NCI-H2227 (cell line): ENCODE results near the gene FAM53B.
A peak's percentile ranks its signal among the peaks of the same experiment; 100 is the strongest.

Source experiments
- DNase-seq: peaks from one replicate; lab custom pipeline; 2025; ENCODE audit not compliant: unreplicated experiment; lab: John Stamatoyannopoulos, UW

The FAM53B gene

DNA sequence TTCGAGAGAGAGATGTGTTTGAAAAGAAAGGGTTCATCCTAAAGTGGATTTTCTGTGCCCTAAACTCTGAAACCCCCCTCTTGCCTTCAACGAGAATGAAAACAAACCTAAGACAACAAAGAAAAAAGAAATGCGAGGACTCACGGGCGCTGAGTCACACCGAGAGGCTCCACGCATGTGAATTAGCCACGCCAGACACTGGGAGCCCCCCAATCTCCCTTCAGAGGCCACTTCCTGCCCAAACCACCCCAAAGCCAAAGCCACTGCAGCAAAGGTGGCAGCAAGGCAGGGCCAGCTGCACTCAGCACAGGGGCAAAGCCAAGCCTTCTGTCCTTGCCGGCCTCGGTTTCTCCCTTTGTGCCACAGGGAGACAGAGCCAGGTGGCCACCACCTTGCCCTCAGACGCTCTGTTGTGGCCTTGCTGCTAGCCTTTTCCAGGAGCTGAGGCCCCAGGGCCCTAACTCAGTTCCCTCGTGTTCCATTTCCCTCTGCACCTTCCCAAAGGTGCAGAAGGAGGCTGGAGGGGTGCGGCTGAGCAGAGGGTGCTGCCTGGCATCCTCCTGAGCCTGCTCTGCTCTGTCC is 93.3 kb downstream of the FAM53B start:
- DNase-seq = no peak

DNA sequence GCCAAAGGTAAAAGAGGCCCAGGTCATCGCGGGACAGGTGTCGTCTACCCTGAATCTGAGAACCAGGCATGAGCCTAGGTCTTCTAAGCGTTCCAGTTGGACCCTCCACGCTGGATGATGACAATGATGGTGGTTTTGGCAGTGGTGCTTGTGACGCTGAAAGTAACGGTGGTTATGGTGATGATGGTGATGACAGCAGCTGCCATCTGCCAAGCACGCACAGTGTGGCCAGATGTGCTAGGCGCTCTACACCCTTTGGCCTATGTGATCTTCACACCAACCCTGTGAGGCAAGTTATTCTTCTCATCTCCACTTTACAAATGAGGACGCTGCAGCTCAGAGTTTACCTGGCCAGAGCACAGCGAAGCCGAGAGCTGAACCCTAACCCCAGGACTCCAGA is 93.9 kb downstream of the FAM53B start:
- DNase-seq = no peak

DNA sequence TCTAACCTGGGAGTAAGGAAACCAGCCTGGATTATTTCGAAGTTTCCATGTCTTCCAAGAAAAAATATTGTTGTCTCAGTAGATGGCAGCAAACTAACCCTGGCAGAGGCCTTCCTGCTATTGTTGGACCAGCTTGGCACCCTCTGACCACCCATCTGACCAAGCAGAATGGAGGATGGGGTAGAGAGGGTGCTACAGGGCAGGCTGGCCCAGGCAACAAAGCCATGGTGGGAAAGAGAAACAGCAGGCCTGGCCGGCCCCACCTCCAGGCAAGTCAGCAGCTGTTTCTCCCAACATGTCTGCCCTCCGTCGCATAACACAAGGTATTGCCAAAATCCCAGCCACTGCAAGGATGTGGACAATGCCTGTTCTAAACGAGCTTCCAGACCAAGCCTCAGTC is 95.0 kb downstream of the FAM53B start:
- DNase-seq = no peak

DNA sequence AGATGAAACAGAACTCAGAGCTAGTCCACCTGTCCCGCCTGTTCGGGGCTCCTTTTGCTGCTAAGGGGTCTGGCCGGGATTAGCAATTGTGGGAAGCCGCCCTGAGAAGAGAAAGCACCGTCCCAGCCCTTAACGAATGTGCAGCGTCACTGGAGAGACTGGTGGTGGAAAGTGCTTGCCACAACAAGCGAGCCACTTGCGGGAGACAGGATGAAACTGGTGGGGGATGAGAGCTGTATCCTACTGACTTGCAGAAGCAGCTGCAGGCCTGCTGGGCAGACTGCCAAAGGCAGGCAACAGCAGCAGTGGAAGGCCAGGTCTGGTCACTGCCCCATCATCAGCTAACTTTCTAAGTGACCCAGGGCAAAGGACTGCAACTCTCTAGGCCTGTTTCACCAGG is 95.4 kb downstream of the FAM53B start:
- DNase-seq = peak; percentile 50

DNA sequence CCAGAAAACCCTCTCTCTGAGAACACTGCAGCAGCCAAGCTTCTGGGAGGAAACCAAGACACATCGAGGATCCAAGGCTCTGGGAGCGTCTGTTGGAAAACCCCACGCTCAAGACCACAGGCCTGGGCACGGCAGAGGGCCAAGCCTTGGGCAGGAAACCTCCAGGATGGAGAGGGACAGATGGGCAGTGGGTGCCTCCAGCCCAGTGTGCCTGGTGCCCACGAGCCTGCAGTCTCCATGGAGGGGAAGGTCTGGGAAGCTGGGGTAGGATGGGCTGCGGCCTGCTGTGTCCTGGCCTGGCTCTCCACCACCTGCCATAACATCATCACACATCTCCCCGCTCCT is 96.1 kb downstream of the FAM53B start:
- no peak for DNase-seq

DNA sequence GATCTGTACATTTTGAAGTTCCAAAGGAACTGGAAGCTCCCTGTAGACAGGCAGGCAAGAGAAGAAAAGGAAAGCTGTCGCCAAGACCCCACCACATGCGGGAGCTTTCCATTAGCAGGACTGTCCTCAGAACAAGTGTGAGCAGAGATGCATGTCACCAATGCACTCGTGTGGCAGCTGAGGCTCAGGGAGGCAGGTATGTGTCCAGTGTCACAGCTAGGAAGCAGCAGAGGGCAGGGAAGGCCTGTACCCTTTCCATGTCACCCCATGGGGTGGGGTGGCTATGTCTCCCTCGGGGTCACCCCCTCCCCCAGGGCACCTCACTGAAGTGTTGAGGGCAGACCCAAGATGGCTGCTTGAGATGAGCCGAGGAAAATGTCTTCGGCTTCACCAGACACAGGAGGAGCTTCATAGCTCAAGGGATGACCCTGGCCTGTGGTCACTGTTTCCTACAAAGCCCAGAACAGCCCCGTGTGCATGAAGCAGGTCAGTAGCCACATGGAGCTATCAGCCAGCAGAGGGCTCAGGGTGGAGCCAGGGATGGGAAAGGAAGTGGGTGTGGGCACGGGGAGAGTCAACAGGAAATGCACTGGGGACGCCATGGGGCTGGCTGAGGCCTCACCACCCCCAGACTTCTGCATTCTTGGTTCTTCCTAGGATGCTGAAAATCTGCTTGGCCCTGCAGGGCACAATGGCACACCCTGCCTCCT is 96.6 kb downstream of the FAM53B start:
- DNase-seq = peak; percentile 5

DNA sequence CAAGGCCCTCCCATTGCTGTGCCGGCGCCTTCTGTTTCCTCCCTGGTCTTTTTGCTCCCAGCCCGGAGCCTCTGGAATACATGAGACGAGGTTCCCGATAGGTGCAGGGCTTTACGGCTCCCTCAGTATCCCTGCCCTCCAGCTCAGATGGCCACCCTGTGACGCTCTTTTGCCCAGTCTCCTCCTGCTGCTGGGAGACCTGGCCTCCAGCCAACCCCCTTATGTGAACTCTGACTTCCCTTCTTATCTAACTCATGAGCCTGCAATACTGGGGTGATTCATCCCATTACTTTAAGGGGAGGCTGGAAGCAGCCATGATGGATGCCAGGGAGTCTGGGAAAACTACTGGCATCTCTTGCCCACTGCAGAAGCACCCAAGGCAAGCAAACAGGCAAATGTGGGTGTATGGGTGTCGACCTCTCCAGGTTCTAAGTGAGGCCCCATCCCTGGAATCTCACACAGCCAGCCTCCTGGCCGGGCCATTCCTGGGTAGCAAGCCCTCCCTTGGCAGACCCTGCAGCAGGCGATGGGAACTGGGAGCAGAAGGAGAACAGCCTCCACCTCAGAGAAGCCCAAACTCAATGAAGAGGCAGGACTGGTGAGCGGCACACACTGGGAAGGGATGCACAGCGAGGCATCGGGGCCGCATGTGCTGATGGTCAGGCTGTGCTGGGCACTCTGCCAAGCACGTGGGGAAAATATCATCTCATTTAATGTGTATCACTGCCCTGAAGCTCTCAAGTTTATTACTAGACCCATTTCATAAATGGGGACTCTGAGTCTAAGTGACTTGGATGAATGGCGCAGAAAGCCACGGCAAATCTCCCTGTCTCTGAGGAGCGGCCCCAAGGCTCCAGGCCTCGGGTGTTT is 97.5 kb downstream of the FAM53B start:
- no peak for DNase-seq

DNA sequence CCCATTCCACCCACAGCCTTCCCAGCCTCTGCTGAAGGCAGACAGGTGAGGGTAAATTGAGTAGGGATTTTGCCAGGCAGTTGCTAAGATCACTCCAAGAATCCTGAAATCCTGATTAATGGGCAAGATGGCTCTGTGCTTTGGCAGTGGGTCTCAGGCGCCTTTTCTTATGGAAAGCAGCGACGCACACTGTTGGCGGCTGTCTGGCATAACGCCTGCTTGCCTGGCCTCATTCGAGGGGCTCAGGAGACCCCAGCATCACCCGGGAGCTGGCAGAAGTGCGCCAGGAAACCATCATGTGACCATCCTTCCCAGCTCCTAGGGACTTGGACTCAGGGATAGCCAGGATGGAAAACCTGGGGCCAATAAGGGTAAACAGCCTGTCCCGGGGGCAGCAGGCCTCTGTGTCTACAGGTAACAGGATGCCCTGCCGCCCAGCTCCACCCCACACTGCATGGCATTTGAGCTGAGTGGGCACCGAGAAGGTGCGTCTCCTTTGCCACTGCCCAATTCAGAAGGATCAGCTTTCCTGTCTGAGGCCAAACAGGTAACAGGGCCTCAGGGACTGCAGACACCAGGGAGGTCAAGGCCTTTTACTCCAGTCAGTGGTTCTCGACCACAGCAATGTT is 98.6 kb downstream of the FAM53B start:
- DNase-seq = no peak

DNA sequence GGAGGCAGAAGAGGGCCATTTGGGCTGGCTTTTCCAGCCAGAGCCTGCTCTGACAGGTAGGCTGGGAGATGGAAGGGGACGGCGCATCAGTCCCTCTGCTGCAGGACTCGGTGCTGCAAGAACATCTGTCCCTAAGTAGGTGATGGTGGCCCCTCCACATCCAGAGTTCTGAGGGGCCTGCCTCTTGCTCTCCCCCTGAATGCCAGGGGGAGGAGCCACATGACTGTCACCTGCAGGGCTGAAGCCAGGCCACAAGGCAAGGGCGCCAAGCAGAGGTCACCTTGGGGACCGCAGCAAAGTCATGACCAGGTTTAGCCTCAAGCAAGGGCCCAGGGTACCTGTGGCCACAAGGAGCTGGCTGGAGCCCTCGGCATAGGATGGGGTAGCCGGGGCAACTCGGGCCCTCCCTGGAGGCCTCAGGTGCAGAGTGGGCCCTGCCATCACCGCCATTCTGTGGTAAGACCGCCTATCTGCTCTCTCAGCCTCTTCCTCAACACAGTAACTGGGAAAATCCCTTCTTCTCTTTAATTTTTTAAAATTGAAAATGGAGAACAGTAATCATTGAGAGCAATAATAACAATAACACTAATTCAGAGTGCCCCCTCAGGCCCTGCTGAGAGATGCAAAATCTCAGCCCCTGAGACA is 99.3 kb downstream of the FAM53B start:
- no peak for DNase-seq

DNA sequence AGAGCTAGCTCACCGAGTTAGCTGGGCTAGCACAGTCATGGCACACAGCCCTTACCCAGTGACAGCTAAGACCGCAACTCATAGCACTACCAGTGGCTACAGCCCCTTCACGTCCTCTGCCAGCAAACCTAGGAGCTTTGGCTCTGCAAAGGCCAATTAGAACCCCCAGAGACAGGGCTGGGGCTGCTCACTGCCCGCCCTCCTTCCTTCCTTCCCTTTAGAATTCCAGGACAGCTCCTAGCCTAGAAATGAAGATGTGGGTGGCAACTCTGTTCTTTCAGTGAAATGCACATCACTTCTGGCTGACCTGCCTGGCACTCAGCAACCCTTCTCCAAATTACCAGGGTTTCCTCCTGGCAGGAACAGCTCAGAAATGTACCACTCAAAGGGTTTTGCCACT is 99.9 kb downstream of the FAM53B start:
- no peak for DNase-seq

DNA sequence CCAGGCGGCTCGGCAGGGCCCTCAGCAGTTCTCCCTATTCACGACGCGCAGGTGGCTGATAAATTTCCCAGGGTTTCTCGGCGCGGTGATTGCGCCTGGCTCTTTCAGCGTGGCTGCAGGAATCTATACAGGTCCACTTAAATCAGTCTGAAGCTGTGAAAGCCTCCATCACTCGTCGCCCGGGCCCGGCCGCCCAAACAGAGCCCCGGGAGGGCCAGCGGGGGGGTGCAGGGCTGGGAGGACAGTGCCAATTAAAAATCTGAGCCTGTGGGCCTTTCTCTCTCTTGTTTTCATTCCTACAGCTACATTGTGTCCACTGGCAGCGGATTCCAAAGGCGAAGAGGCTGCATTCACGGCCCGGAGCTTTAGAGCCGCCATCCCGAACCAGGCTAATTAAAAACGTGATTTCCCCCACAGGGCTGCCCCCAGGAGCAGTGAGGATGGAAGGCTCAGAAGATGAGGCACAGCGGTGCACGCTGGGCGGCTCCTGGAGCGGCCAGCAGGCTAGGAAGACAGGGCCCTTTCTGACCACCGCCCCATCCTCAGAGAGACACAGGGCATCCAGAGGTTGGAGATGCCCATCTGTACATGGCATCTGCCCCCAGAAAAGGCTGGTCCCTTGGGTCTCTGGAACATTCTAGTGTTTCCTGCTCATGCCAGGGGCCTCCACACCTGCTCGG is 100.7 kb downstream of the FAM53B start:
- peak; percentile 43 for DNase-seq

DNA sequence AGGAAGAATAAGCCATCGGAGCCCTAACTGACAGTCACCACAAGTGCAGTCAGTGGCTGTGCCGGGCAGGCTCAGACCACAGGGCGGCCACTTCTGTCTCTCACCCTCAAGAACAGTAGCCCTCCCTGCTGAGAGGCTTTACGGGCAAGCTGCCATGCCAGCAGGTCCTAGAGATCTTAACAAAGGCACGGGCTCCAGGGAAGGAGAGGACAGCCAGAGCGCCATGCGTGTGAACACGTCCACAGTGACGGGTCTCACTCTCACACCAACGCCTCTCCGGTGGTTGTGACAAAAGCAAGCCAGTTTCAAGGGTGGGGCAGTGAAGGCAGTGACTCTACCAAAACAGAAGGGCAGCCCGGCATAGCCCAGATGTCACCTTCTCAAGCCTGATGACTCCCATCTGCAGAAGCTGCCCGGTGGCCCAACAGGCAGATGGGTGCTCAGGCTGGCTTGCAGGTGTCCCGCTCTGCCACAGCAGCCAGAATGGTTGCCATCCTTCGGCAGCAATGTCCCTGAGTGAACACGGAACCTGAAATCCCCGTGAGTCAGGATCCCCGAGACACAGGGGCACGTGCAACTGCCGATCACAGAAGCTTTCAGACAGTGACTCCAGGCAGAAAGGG is 102.0 kb downstream of the FAM53B start:
- no peak for DNase-seq

DNA sequence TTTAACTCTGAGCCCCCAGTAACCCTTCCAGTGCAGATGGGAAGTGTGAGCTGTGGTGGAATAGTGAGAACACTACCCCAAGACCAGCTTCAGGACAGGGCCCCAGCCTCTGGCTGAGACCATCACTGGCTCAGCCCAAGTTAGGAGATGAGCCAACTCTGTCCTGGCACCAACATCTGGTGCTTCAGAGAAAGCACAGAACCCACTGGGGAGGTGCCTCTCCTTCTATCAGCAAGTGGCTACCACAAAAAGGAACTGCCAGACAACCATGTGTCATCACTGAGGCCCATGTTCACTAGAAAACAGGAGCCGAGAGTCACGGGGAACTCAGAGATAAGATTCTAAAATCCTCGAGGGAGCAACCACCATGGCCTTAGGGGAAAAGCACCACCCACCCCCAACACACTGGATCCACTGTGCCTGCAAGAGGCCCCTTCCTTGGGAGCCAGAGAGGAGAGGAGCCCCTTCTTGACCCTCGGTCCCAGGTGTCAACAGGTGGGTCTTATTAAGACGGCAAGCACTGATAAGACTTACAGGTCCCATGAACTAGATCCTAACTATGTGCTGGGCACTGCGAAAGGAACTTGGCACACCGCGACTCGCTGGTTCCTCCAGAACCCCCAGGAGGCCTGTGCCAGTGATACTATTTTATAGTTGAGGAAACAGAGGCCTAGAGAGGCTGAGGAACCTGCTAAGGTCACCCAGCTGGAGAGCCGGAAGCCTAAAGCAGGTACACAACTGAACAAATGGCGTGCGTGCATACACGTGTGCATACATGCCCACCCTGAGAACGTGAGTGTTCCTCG is 102.7 kb downstream of the FAM53B start:
- no peak for DNase-seq

DNA sequence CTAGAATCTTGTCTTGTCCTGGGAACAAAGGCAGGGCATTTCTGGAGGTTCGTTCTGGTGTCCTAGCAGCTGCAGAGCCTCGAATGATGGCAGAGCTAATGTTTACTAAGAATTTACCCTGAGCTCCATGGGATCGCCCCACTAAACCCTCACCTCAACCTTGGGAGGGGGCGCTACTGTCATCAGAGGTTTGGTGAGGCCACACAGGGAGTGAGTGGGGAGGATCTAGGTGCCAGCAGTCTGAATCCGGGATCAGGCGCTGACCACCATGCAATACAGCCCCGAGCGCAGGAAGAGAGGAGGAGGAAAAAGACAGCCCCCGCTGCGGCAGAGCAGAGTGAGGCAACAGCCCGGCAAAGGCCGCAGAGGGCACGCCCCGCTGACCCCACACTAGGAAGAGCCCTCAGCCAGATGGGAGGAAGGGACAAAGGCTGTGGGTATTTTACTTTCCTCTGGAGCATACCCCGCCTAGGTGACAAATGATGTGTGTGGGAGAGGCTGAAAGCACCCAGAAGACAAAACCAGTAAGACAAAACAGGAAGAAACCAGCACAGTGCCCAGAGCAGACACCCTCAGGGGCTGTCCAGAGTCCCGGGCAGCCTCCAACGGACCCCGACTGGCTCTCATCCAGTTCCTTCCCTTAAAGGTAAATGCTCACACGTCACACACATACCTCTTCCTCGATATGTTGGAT is 103.5 kb downstream of the FAM53B start:
- DNase-seq = no peak

DNA sequence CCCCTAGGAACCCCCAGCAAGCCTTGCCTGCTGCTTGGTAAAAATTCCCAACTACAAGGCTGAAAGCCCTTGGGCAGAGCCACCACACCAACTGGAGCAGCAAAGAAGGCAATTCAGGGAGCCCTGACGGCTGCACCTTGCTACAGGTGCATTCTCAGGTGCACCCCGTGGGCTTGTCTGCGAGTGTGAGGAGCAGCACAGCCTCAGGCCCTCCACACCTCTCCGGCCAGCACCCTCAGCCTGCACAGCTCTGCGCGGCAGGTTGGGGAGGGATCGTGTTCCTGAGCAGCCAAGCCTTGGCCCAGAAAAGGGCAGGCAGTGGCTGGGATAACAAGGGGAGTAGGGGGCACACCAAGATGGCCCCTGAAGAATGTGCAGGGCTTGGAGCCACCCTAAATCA is 104.1 kb downstream of the FAM53B start:
- no peak for DNase-seq

DNA sequence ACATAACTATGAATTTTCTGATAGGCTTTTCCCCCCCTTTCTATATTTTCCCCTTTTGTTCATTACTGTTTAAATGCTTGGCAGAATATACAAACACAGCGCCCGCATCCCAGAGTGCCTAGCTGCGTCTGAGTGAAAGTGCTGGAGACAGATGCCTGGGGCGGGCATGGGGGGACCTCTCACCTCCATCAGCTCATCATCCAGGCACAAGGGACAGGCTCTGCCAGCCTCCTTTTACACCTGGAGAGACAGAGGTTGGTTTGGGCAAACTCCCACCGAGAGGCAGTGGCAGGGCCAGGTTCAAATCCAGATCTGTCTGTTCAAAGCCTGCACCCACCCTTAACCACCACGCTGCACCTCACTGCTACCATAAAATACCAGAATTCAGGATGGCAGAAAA is 104.5 kb downstream of the FAM53B start:
- DNase-seq = no peak

DNA sequence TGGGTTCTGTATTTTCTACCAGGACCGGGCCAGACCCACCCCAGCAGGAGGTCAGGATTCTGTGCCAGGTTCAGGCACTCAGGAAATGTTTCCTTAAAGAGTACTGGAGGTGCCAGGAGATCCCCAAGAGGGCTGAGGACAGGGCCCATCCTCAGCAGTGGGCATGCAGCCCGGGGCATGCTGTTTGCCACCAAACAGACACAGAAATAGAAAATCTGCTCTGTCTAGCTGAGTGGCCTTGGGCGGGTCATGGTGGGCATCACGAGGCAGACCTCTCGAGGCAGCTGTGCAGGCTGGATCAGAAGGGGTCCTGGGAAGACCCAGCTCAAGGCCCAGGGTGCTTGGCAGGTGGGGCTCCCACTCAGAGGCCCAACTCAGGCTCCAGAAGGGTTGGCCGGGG is 105.0 kb downstream of the FAM53B start:
- DNase-seq = no peak

DNA sequence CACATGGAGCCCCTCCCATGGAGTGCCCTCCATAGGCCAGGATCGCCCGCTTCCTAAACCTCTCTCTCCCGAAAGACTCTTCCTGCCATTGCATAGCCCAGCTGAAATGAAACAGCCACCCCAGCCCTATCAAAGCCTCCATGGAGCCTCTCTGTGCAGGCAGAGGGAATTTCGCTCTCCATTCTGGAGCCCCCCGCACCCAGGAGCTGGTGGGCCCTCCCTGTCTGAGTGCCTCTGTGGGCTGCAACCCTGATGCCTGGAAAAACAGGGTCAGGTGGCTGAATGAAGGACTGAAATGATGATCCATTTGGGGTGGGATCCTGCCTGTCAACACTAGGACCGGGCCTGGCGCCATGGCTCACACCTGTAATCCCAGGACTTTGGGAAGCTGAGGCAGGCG is 106.4 kb downstream of the FAM53B start:
- DNase-seq = no peak
